H1 (cell line): Measurements from ENCODE around the gene SEC62. TPM values are rescaled to one million over a fixed set of nuclear protein-coding genes. Genes with fewer than 3 reads are reported as not detected.

Experiments used
- CTCF ChIA-PET: fragments of 300-600 bp; sonication (Branson Sonifier 250); formaldehyde crosslinking; loops from one replicate; lab custom pipeline; 2021; ENCODE audit not compliant: partially characterized antibody; lab: Charles Lee
- POLR2A ChIA-PET: fragments of 300-600 bp; sonication (Branson Sonifier 250); formaldehyde crosslinking; loops from one replicate; lab custom pipeline; 2021; ENCODE audit warnings: inconsistent platforms; ENCODE audit not compliant: partially characterized antibody; lab: Charles Lee
- DNase-seq, 2 experiments: peaks; one replicate each; pipeline versions ENCODE4 v3.0.0 to v3.0.0-alpha.2; 2010 to 2022; ENCODE audit warnings: low spot score in 2 of 2, low read depth in 1 of 2, mixed read lengths in 1 of 2
- FAIRE-seq: peaks from 2 replicates; lab custom pipeline; 2011; peaks lifted over from hg19 to GRCh38; lab: Jason Lieb, UNC
- H2AFZ ChIP-seq: 2 replicates; pipeline ENCODE4 v1.8.1; 2012; ENCODE audit warnings: low read length, inconsistent platforms
- H2AK5ac ChIP-seq: 2 replicates; pipeline ENCODE4 v1.6.1; 2013; ENCODE audit warnings: low read depth, low read length
- H2BK120ac ChIP-seq: replicated peaks from 2 replicates; pipeline ENCODE3; 2013; ENCODE audit warnings: low read depth, low read length, inconsistent platforms
- H2BK12ac ChIP-seq: 2 replicates; pipeline ENCODE4 v1.6.1; 2013; ENCODE audit warnings: low read depth, low read length
- H2BK15ac ChIP-seq: 2 replicates; pipeline ENCODE4 v1.6.1; 2013; ENCODE audit warnings: low read length
- H2BK20ac ChIP-seq: 2 replicates; pipeline ENCODE4 v1.6.1; 2013; ENCODE audit warnings: low read length
- H2BK5ac ChIP-seq: 2 replicates; pipeline ENCODE4 v1.6.1; 2013; ENCODE audit warnings: low read depth, low read length
- H3K14ac ChIP-seq: 2 replicates; pipeline ENCODE4 v1.6.1; 2013; ENCODE audit warnings: inconsistent platforms; ENCODE audit not compliant: insufficient read length
- H3K18ac ChIP-seq: 2 replicates; pipeline ENCODE4 v1.6.1; 2013; ENCODE audit warnings: low read length; ENCODE audit errors: extremely low read depth
- H3K23ac ChIP-seq: 2 replicates; pipeline ENCODE4 v1.6.1; 2013; ENCODE audit warnings: inconsistent platforms; ENCODE audit not compliant: insufficient read length
- H3K23me2 ChIP-seq: 2 replicates; pipeline ENCODE4 v1.6.1; 2013; ENCODE audit warnings: low read depth, low read length
- H3K27ac ChIP-seq: 2 replicates; pipeline ENCODE4 v1.6.1; 2011; ENCODE audit warnings: low read depth, low read length, inconsistent platforms
- H3K27me3 ChIP-seq, 4 experiments: replicated peaks in 1 of 4; 1 replicate in 1 of 4; 2 replicates in 3 of 4; pipeline versions ENCODE4 v1.6.1 to v1.8.1; 2011 to 2013; ENCODE audit warnings: low read length in 3 of 4, mild to moderate bottlenecking in 3 of 4, inconsistent platforms in 2 of 4, mixed read lengths in 2 of 4, moderate library complexity in 1 of 4; ENCODE audit not compliant: control insufficient read depth in 3 of 4, insufficient read depth in 3 of 4; ENCODE audit errors: extremely low read depth in 1 of 4
- H3K36me3 ChIP-seq, 4 experiments: 2 replicates each; pipeline versions ENCODE4 v1.6.1 to v1.8.1; 2011 to 2013; ENCODE audit warnings: mild to moderate bottlenecking in 4 of 4, low read length in 3 of 4, moderate library complexity in 2 of 4, control low read depth in 1 of 4, inconsistent platforms in 1 of 4; ENCODE audit not compliant: insufficient read depth in 4 of 4, control insufficient read depth in 2 of 4
- H3K4ac ChIP-seq: replicated peaks from 2 replicates; pipeline ENCODE3; 2013; ENCODE audit warnings: low read length, low read depth, mixed read lengths, inconsistent platforms; ENCODE audit not compliant: insufficient read length
- H3K4me1 ChIP-seq, 4 experiments: replicated peaks in 1 of 4; 1 replicate in 1 of 4; 2 replicates in 3 of 4; pipeline versions ENCODE4 v1.6.1 to v1.8.1; 2011 to 2013; ENCODE audit warnings: low read length in 3 of 4, inconsistent platforms in 2 of 4, mixed read lengths in 1 of 4; ENCODE audit not compliant: insufficient read depth in 4 of 4, control insufficient read depth in 3 of 4
- H3K4me2 ChIP-seq, 2 experiments: 2 replicates each; pipeline versions ENCODE4 v1.6.1 to v1.8.1; 2011 to 2013; ENCODE audit warnings: low read depth in 2 of 2, low read length in 2 of 2, control low read depth in 1 of 2, inconsistent platforms in 1 of 2, mild to moderate bottlenecking in 1 of 2; ENCODE audit not compliant: insufficient read depth in 1 of 2
- H3K4me3 ChIP-seq, 4 experiments: fragments of 200-600, 300-600 bp in 1 of 4; sonication (generic), shearing (Covaris generic), sonication (Bioruptor Twin) in 1 of 4; 2 replicates each; pipeline versions ENCODE4 v1.5.1 to v1.8.1; 2011 to 2016; ENCODE audit warnings: low read length in 4 of 4, low read depth in 3 of 4, control low read depth in 2 of 4, inconsistent platforms in 2 of 4, mild to moderate bottlenecking in 2 of 4, mixed read lengths in 1 of 4, moderate library complexity in 1 of 4; ENCODE audit not compliant: insufficient read depth in 2 of 4; ENCODE audit errors: extremely low read depth in 1 of 4
- H3K56ac ChIP-seq: replicated peaks from 2 replicates; pipeline ENCODE3; 2013; ENCODE audit warnings: low read depth, mild to moderate bottlenecking, mixed read lengths, low read length, inconsistent platforms; ENCODE audit not compliant: insufficient read length
- H3K79me1 ChIP-seq: 2 replicates; pipeline ENCODE4 v1.6.1; 2013; ENCODE audit warnings: low read depth, low read length, control low read depth
- H3K79me2 ChIP-seq, 2 experiments: 2 replicates each; pipeline versions ENCODE4 v1.6.1 to v1.8.1; 2012 to 2013; ENCODE audit warnings: low read length in 2 of 2, mild to moderate bottlenecking in 2 of 2, inconsistent platforms in 1 of 2; ENCODE audit not compliant: insufficient read depth in 2 of 2, control insufficient read depth in 1 of 2
- H3K9ac ChIP-seq, 4 experiments: replicated peaks in 1 of 4; 1 replicate in 1 of 4; 2 replicates in 3 of 4; pipeline versions ENCODE4 v1.6.1 to v1.8.1; 2011 to 2013; ENCODE audit warnings: low read depth in 3 of 4, low read length in 3 of 4, control low read depth in 2 of 4, mild to moderate bottlenecking in 2 of 4, moderate library complexity in 2 of 4, inconsistent platforms in 1 of 4; ENCODE audit errors: extremely low read depth in 1 of 4
- H3K9me3 ChIP-seq, 2 experiments: 2 replicates each; pipeline versions ENCODE4 v1.6.1 to v1.8.1; 2012 to 2013; ENCODE audit warnings: mild to moderate bottlenecking in 2 of 2, moderate library complexity in 2 of 2, control low read depth in 1 of 2, inconsistent platforms in 1 of 2, low read depth in 1 of 2, low read length in 1 of 2, mixed read lengths in 1 of 2; ENCODE audit not compliant: insufficient read depth in 2 of 2
- H4K20me1 ChIP-seq, 2 experiments: replicated peaks in 1 of 2; 2 replicates each; pipeline versions ENCODE3 to v1.8.1; 2011 to 2013; ENCODE audit warnings: inconsistent platforms in 2 of 2, low read length in 2 of 2, mild to moderate bottlenecking in 1 of 2; ENCODE audit not compliant: insufficient read depth in 2 of 2, control insufficient read depth in 1 of 2
- H4K5ac ChIP-seq: 2 replicates; pipeline ENCODE4 v1.6.1; 2013; ENCODE audit warnings: low read length, low read depth, mixed read lengths, inconsistent platforms; ENCODE audit not compliant: insufficient read length
- H4K8ac ChIP-seq: 2 replicates; pipeline ENCODE4 v1.8.0; 2013; ENCODE audit warnings: mild to moderate bottlenecking, moderate library complexity, low read length, inconsistent platforms; ENCODE audit not compliant: insufficient read depth; ENCODE audit errors: extremely low read depth
- H4K91ac ChIP-seq: replicated peaks from 2 replicates; pipeline ENCODE3; 2013; ENCODE audit warnings: low read length, mixed read lengths, inconsistent platforms; ENCODE audit not compliant: insufficient read length
- CHD2 ChIP-seq: IDR thresholded peaks from 2 replicates; pipeline ENCODE4 v1.6.1; 2012; ENCODE audit warnings: low read length, improper control_type of control experiment
- GTF2F1 ChIP-seq: IDR thresholded peaks from 2 replicates; pipeline ENCODE4 v1.6.1; 2012; ENCODE audit warnings: low read depth, low read length, improper control_type of control experiment, borderline replicate concordance
- KDM4A ChIP-seq: IDR thresholded peaks from one replicate; pipeline ENCODE4 v1.7.1; 2012; ENCODE audit warnings: low read depth, mild to moderate bottlenecking, moderate library complexity, low read length, inconsistent platforms; ENCODE audit not compliant: severe bottlenecking
- WGBS, 2 experiments: shearing (Covaris generic) in 1 of 2; methylation state at CpG; one replicate each; pipeline versions ENCODE4 v1.1.6 to v1.1.7; 2013 to 2015; ENCODE audit warnings: low lambda C conversion rate in 2 of 2, mixed read lengths in 2 of 2, inconsistent platforms in 1 of 2, low coverage in 1 of 2, missing lambda C conversion rate in 1 of 2; ENCODE audit not compliant: insufficient replicate concordance in 2 of 2, insufficient coverage in 1 of 2, insufficient read length in 1 of 2; ENCODE audit errors: extremely low coverage in 1 of 2, missing lambda C conversion rate in 1 of 2; 5-methylcytosine and 5-hydroxymethylcytosine counted together
- polyA plus RNA-seq, 7 experiments: library from polyadenylated mRNA; depleted of rRNA in 3 of 7; stranded (reverse) in 5 of 7; unstranded in 2 of 7; fragments of >200 nt in 5 of 7; fragments of 200-250 nt in 2 of 7; gene quantifications; 1 replicate in 5 of 7; 2 replicates in 1 of 7; 4 replicates in 1 of 7; pipeline versions ENCODE4 v1.2.1 to v1.2.3, GENCODE V29; 2011 to 2013; ENCODE audit warnings: missing spikeins in 2 of 7, mixed read lengths in 2 of 7
- total RNA-seq: library from RNA; stranded (reverse); fragmentation: NEBNext Ultra II Directional; extraction: Animal tissue kit (Norgen Biotek cat#: 25700); gene quantifications from 2 replicates; pipeline ENCODE4 v1.2.1, GENCODE V29; 2021

The SEC62 gene
- total and polyA plus RNA-seq, 2 of the 8 experiments (the other 6 are each of a cell fraction or from before 2014, with no cell fraction given): 67.8 to 113 TPM

- no peaks in the 10 kb centered on the region for H3K27me3 ChIP-seq
- no peaks in the 10 kb centered on the region for H3K23me2 ChIP-seq
- no peak overlapping the region for H3K56ac ChIP-seq
- no peak overlapping the region for H3K27ac ChIP-seq
- DNase-seq (no peak), FAIRE-seq (no peak)
- H3K4ac ChIP-seq: no peak overlapping the region
- no peaks in the 10 kb centered on the region for H3K36me3 ChIP-seq
- H3K9ac ChIP-seq: no peak overlapping the region
- no peak overlapping the region for H3K18ac ChIP-seq
- H4K8ac ChIP-seq: no peak overlapping the region; the same call in 1 of the 2 replicates
- TF ChIP-seq KDM4A (no peak), CHD2 (no peak), GTF2F1 (no peak)
- no peak overlapping the region for H3K4me2 ChIP-seq
- peaks cover 0 to 3% of the 10 kb centered on the region in 2 experiments; a peak in 1 of 4 replicates for H3K79me2 ChIP-seq
- H4K20me1 ChIP-seq: peaks cover 0 to 2% of the 10 kb centered on the region in 2 experiments
- no peak overlapping the region for H3K4me3 ChIP-seq
- H4K5ac ChIP-seq: no peak overlapping the region
- no peak overlapping the region for H2AFZ ChIP-seq
- H3K9me3 ChIP-seq: no peaks in the 10 kb centered on the region
- H3K14ac ChIP-seq: no peak overlapping the region
- H3K4me1 ChIP-seq: peaks cover 0 to 11% (median 4%) of the 10 kb centered on the region in 4 experiments; a peak in 4 of 7 replicates
- no peak overlapping the region for H2AK5ac ChIP-seq
- no peak overlapping the region for H2BK120ac ChIP-seq
- ChIA-PET POLR2A (interaction anchor here (0.6 kb wide), 1 partner anchor 136 kb away, joined by 3 read pairs; no protein-coding TSS in a partner anchor), CTCF (interaction anchor here (0.7 to 1.8 kb wide), 5 partner anchors 10 to 285 kb away, joined by 3 to 6 read pairs (median 5); no protein-coding TSS in a partner anchor)
- H3K23ac ChIP-seq: no peak overlapping the region
- H2BK20ac ChIP-seq: no peak overlapping the region
- H2BK5ac ChIP-seq: no peak overlapping the region
- no peak overlapping the region for H2BK12ac ChIP-seq
- H2BK15ac ChIP-seq: no peak overlapping the region
- no peak overlapping the region for H4K91ac ChIP-seq
- peaks cover 3% of the 10 kb centered on the region for H3K79me1 ChIP-seq
- WGBS, 2 experiments: 92% methylated on average over 8 of the region's 8 CpGs; no CpG with 5 or more reads in 1 of the 2 experiments
These were observed 78.2 kb downstream of the SEC62 start for GRCh38 chr3:170044795-170045244.
